ENCODE measurements around the gene TMIGD2.

The TMIGD2 gene

GRCh38 chr19:4324228-4324627, 22.0 kb upstream of the TMIGD2 start:
- no peak for TF ChIP-seq CTCF (IDR thresholded peaks at IDR 0.05; ENCODE audit: low read depth, low read length)
- H3K4me3 ChIP-seq (ENCODE audit: low read depth, low read length): no peak overlapping the region

GRCh38 chr19:4323692-4324091, 21.5 kb upstream of the TMIGD2 start:
- TF ChIP-seq CTCF (IDR thresholded peaks at IDR 0.05; ENCODE audit: low read depth, low read length): no peak
- no peak overlapping the region for H3K4me3 ChIP-seq (ENCODE audit: low read depth, low read length)

GRCh38 chr19:4322942-4323665, 20.9 kb upstream of the TMIGD2 start:
- TF ChIP-seq CTCF (IDR thresholded peaks at IDR 0.05; ENCODE audit: low read depth, low read length): no peak
- H3K4me3 ChIP-seq (ENCODE audit: low read depth, low read length): no peak overlapping the region

GRCh38 chr19:4320419-4320818, 18.2 kb upstream of the TMIGD2 start:
- no peak overlapping the region for H3K4me3 ChIP-seq (ENCODE audit: low read depth, low read length)
- no peak for TF ChIP-seq CTCF (IDR thresholded peaks at IDR 0.05; ENCODE audit: low read depth, low read length)

- TF ChIP-seq CTCF (IDR thresholded peaks at IDR 0.05; ENCODE audit: low read depth, low read length): no peak
- H3K4me3 ChIP-seq (ENCODE audit: low read depth, low read length): no peak overlapping the region
Observed at GRCh38 chr19:4319067-4319718, 17.0 kb upstream of the TMIGD2 start.

GRCh38 chr19:4318460-4318859, 16.3 kb upstream of the TMIGD2 start:
- H3K4me3 ChIP-seq (ENCODE audit: low read depth, low read length): no peak overlapping the region
- no peak for TF ChIP-seq CTCF (IDR thresholded peaks at IDR 0.05; ENCODE audit: low read depth, low read length)

GRCh38 chr19:4316956-4317355, 14.8 kb upstream of the TMIGD2 start:
- no peak overlapping the region for H3K4me3 ChIP-seq (ENCODE audit: low read depth, low read length)
- no peak for TF ChIP-seq CTCF (IDR thresholded peaks at IDR 0.05; ENCODE audit: low read depth, low read length)

All from WI38 (cell line).